ENCODE measurements around the gene ACIN1. TPM values are rescaled to one million over a fixed set of nuclear protein-coding genes. Genes with fewer than 3 reads are reported as not detected.

The ACIN1 gene
- total RNA-seq, 1 donor from 2014 or later = 64.6 TPM

DNA sequence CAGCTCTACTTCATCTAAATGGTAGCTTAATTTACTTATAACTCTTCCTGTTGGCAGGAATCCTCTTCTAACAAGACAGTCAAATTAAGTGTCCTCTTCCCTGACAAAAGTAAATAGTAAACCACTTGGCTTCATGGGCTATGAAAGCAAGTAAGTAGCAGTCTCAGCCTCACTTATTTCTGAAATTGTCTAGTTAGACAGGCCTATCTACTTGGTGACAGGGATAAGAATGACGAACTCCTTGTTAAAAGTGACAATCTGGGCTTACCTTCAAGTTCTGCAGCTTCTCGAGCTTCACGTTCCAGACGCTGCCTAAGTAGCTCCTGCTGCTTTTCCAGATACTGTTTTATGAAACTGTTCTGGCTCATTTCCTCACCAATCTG lies 4.7 kb downstream of the ACIN1 start:
- Histone ChIP-seq H3K27me3 (ENCODE audit: low read depth) (no peaks in the 10 kb centered on the region), H3K9me3 (replicated peaks) (no peaks in the 10 kb centered on the region), H3K4me3 (no peak overlapping the region), H3K27ac (replicated peaks) (no peak overlapping the region), H3K4me1 (peaks cover 69% of the 10 kb centered on the region), H3K36me3 (peaks cover 81% of the 10 kb centered on the region)
- DNase-seq = no peak
- TF ChIP-seq, protein P1, sequence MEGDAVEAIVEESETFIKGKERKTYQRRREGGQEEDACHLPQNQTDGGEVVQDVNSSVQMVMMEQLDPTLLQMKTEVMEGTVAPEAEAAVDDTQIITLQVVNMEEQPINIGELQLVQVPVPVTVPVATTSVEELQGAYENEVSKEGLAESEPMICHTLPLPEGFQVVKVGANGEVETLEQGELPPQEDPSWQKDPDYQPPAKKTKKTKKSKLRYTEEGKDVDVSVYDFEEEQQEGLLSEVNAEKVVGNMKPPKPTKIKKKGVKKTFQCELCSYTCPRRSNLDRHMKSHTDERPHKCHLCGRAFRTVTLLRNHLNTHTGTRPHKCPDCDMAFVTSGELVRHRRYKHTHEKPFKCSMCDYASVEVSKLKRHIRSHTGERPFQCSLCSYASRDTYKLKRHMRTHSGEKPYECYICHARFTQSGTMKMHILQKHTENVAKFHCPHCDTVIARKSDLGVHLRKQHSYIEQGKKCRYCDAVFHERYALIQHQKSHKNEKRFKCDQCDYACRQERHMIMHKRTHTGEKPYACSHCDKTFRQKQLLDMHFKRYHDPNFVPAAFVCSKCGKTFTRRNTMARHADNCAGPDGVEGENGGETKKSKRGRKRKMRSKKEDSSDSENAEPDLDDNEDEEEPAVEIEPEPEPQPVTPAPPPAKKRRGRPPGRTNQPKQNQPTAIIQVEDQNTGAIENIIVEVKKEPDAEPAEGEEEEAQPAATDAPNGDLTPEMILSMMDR (IDR thresholded peaks at IDR 0.05; ENCODE audit: borderline replicate concordance) = no peak
- intact Hi-C loops (cut with micrococcal nuclease) = no loop called here

DNA sequence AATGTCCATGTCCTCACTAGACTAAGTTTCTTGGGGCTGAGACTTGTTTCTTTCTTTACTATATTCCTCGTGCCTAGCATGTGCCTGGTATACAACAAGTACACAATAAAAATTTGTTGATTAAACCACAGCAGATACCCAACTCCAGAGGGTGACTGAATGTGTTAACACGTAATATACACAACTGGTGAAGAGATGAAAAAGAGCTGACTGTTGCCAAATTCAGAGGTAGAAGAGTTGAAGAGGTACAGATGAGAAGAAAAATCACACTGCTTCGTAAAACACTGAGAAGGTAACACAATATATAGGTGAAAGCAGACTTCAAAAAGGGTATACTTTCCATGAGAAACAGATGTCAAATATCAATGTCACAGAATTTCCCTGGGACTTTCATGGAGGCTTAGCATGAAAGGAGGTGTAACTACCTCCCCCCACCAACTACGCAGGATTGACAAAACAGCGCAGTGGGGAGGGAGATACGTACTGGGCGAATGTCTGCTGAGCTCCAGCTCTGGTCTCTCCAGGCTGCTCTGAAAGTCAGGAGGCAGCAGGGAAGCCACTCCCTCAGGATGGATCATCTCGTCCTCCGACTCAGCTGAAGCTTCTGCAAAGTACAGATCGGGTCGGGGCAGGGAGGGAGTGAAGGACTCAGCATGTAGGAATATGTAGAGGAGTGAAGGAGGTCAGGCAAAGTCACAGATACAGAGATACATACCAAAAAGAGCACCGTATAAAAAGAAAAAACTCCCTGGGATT lies 5.3 kb downstream of the ACIN1 start:
- H3K4me1 ChIP-seq = peaks cover 67% of the 10 kb centered on the region
- TF ChIP-seq, protein P1 (IDR thresholded peaks at IDR 0.05; ENCODE audit: borderline replicate concordance) = no peak
- intact Hi-C loops (cut with micrococcal nuclease) = no loop called here

DNA sequence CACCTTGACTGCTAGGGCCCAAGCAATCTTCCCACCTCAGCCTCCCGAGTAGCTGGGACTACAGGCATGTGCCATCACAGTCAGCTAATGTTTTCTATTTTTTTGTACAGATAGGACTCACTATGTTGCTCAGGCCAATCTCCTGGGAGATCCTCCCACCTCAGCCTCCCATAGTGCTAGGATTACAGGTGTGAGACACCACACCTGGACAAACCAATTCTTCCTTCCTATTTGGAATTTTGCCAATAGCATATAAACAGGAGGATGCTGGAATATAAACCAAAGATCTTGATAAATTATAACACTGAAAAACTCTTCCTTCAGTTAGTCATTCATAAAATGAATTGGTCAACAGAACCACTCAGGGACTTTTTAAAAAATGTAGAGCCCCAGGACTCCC lies 8.4 kb downstream of the ACIN1 start:
- Histone ChIP-seq H3K9me3 (replicated peaks) (no peaks in the 10 kb centered on the region), H3K36me3 (peaks cover 98% of the 10 kb centered on the region), H3K27me3 (ENCODE audit: low read depth) (no peaks in the 10 kb centered on the region), H3K27ac (replicated peaks) (no peak overlapping the region), H3K4me1 (peaks cover 38% of the 10 kb centered on the region), H3K4me3 (no peak overlapping the region)
- intact Hi-C loops (cut with micrococcal nuclease) = no loop called here
- no peak for DNase-seq
- TF ChIP-seq, protein P1 (IDR thresholded peaks at IDR 0.05; ENCODE audit: borderline replicate concordance) = no peak

More for the DNA sequence above, 5.3 kb downstream of the ACIN1 start:
- no peak for DNase-seq
- peaks cover 87% of the 10 kb centered on the region for H3K36me3 ChIP-seq
- no peak overlapping the region for H3K27ac ChIP-seq (replicated peaks)
- H3K27me3 ChIP-seq (ENCODE audit: low read depth) = no peaks in the 10 kb centered on the region
- no peaks in the 10 kb centered on the region for H3K9me3 ChIP-seq (replicated peaks)
- no peak overlapping the region for H3K4me3 ChIP-seq

DNA sequence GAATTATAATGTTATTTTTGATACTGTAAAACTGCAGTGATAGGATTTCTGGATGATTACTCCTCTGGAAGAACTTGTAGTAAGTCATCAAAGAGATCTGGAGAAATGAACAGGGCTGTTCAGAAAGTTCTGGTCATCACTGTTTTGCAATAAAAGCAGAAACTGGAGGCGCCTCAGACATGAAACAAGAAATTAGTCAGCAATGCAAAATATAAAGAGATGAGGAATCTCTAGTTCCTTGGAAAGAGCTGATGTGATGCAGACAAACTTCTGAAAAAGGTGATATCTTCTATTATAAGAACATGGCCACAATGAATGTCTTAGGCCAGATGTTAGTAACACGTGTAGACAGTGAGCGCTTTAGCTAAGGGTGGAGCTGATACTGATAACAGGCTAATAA lies 9.5 kb downstream of the ACIN1 start:
- no peak for DNase-seq
- intact Hi-C loops (cut with micrococcal nuclease) = no loop called here
- Histone ChIP-seq H3K4me3 (no peak overlapping the region), H3K27me3 (ENCODE audit: low read depth) (no peaks in the 10 kb centered on the region), H3K9me3 (replicated peaks) (no peaks in the 10 kb centered on the region), H3K36me3 (peaks cover 98% of the 10 kb centered on the region), H3K27ac (replicated peaks) (no peak overlapping the region), H3K4me1 (peaks cover 31% of the 10 kb centered on the region)
- TF ChIP-seq, protein P1 (IDR thresholded peaks at IDR 0.05; ENCODE audit: borderline replicate concordance) = no peak

DNA sequence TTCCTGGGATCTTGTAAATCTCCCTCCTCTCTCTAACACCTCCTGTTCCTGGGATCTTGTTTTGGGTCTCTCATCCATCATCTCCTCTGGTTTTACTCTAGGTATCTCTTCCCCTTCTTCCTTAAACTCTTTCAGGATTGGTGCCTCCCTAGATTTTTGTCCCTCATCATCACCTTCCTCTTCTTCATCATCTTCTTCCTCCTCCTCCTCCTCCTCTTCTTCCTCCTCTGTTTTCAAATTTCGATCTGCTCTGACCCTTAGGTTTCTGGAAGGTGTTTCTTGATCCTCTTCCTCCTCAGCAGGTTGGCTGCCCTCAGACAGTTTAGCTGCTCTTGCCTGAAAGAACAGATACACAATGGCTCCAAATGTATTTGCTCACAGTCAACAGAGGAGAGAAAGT lies 14.5 kb downstream of the ACIN1 start:
- no peaks in the 10 kb centered on the region for H3K9me3 ChIP-seq (replicated peaks)
- no peaks in the 10 kb centered on the region for H3K27me3 ChIP-seq (ENCODE audit: low read depth)
- intact Hi-C loops (cut with micrococcal nuclease) = no loop called here
- no peak overlapping the region for H3K27ac ChIP-seq (replicated peaks)
- H3K36me3 ChIP-seq = peaks cover 98% of the 10 kb centered on the region
- peaks cover 31% of the 10 kb centered on the region for H3K4me1 ChIP-seq
- H3K4me3 ChIP-seq = no peak overlapping the region
- no peak for DNase-seq
- TF ChIP-seq, protein P1 (IDR thresholded peaks at IDR 0.05; ENCODE audit: borderline replicate concordance) = no peak
